MV-4-11 (cell line): ENCODE measurements around the gene BCAS1.

ENCODE experiments used
- DNase-seq: peaks from one replicate; lab custom pipeline; 2025; lab: John Stamatoyannopoulos, UW

The BCAS1 gene

GRCh38 chr20:54048891-54049545 lies 21.4 kb downstream of the BCAS1 start:
- no peak for DNase-seq

GRCh38 chr20:54048481-54048880 lies 21.9 kb downstream of the BCAS1 start:
- no peak for DNase-seq

- DNase-seq = peak; percentile 27
These were observed 22.7 kb downstream of the BCAS1 start for GRCh38 chr20:54047720-54048119.

- DNase-seq = no peak
These were observed 23.3 kb downstream of the BCAS1 start for GRCh38 chr20:54047048-54047447.

- DNase-seq = peak; percentile 86
These were observed 26.2 kb downstream of the BCAS1 start for GRCh38 chr20:54044156-54044555.

- DNase-seq = no peak
These were observed 27.1 kb downstream of the BCAS1 start for GRCh38 chr20:54043076-54043967.

- DNase-seq = no peak
These were observed 28.4 kb downstream of the BCAS1 start for GRCh38 chr20:54042021-54042420.

GRCh38 chr20:54041336-54041735 lies 29.1 kb downstream of the BCAS1 start:
- no peak for DNase-seq

- DNase-seq = no peak
These were observed 29.9 kb downstream of the BCAS1 start for GRCh38 chr20:54040531-54040930.

GRCh38 chr20:54038961-54039360 lies 31.4 kb downstream of the BCAS1 start:
- DNase-seq = no peak

GRCh38 chr20:54037525-54037924 lies 32.9 kb downstream of the BCAS1 start:
- DNase-seq = no peak

GRCh38 chr20:54029643-54030042 lies 40.8 kb downstream of the BCAS1 start:
- DNase-seq = no peak

- no peak for DNase-seq
These were observed 41.2 kb downstream of the BCAS1 start for GRCh38 chr20:54029176-54029575.

- no peak for DNase-seq
These were observed 42.0 kb downstream of the BCAS1 start for GRCh38 chr20:54028276-54029011.

GRCh38 chr20:54027704-54028103 lies 42.7 kb downstream of the BCAS1 start:
- DNase-seq = no peak

GRCh38 chr20:54026295-54027064 lies 43.9 kb downstream of the BCAS1 start:
- DNase-seq = no peak

GRCh38 chr20:54025251-54025771 lies 45.1 kb downstream of the BCAS1 start:
- peak; percentile 6 for DNase-seq

- DNase-seq = no peak
These were observed 47.0 kb downstream of the BCAS1 start for GRCh38 chr20:54023406-54023805.

GRCh38 chr20:54021446-54022235 lies 48.8 kb downstream of the BCAS1 start:
- DNase-seq = no peak

GRCh38 chr20:54020868-54021267 lies 49.5 kb downstream of the BCAS1 start:
- DNase-seq = no peak

GRCh38 chr20:54020348-54020747 lies 50.0 kb downstream of the BCAS1 start:
- DNase-seq = peak; percentile 12
